ENCODE measurements around the gene TRPV3. TPM values are rescaled to one million over a fixed set of nuclear protein-coding genes. Genes with fewer than 3 reads are reported as not detected.

The TRPV3 gene
- total RNA-seq, 1 experiment from 2014 or later: 0.13 TPM

GRCh38 chr17:3602499-3602898 is 44.9 kb upstream of the TRPV3 start:
- Histone ChIP-seq H3K4me3 (ENCODE audit: low read depth, low read length, poor library complexity, severe bottlenecking) (no peak overlapping the region), H3K36me3 (ENCODE audit: insufficient read depth, low read length, poor library complexity, severe bottlenecking) (no peaks in the 10 kb centered on the region), H3K27me3 (replicated peaks; ENCODE audit: insufficient read depth, low read depth, low read length, poor library complexity) (no peaks in the 10 kb centered on the region), H3K4me1 (ENCODE audit: insufficient read depth, low read length, poor library complexity, severe bottlenecking) (no peaks in the 10 kb centered on the region), H3K9me3 (ENCODE audit: low read depth, low read length, poor library complexity, severe bottlenecking) (no peaks in the 10 kb centered on the region), H3K27ac (ENCODE audit: low read depth, low read length, poor library complexity, severe bottlenecking) (no peak overlapping the region)
- ChIA-PET CTCF (interaction anchor here (0.8 kb wide), 1 partner anchor 11 kb away, joined by 6 read pairs; no protein-coding TSS in a partner anchor), POLR2A (ENCODE audit: low non-redundant PET) (no interaction called here)
- TF ChIP-seq EZH2 (IDR thresholded peaks at IDR 0.05; ENCODE audit: borderline replicate concordance, low read depth, low read length, poor library complexity, severe bottlenecking) (no peak), CTCF (conservative IDR thresholded peaks at IDR 0.05; ENCODE audit: low read depth, low read length) (peak; percentile 61)
- intact Hi-C loops (cut with micrococcal nuclease; ENCODE audit: unreplicated experiment): no loop called here
- DNase-seq (ENCODE audit: low spot score): peak; percentile 50
- BruUV-seq (replicated peaks): no TSS peak

DNA sequence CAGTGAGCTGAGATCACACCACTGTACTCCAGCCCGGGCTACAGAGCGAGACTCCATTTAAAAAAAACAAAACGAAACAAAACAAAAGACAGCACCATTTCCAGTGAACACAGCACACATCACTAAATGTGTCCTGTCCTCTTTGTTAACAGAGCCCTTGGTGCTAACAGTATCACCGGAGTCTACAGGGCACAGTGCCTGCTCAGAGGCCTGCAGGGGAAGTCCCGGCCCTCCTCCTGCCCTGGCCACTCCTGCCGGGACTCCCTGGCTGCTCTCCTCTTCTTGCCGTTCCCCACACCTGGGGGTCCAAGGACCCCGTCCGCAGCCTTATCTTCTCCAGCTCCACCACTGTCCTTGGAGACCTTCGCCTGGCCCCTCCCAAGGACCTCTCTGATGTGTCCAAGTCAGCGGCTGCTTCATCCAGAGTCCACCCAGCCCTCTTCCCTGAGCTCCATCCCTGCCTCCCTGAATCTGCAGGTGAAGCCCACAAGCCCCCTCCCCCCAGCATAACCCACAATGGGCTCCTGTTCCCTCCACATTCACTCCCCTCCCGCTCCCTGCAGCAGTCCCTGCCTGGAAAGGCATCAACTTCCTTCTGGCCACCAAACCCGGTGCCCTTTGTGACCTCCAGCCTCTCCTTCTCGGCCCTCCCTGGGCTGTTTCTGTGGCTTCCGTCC is 43.1 kb upstream of the TRPV3 start:
- no peak for DNase-seq (ENCODE audit: low spot score)
- no TSS peak for BruUV-seq (replicated peaks)
- H3K9me3 ChIP-seq (ENCODE audit: low read depth, low read length, poor library complexity, severe bottlenecking): no peaks in the 10 kb centered on the region
- no peaks in the 10 kb centered on the region for H3K36me3 ChIP-seq (ENCODE audit: insufficient read depth, low read length, poor library complexity, severe bottlenecking)
- no peaks in the 10 kb centered on the region for H3K27me3 ChIP-seq (replicated peaks; ENCODE audit: insufficient read depth, low read depth, low read length, poor library complexity)
- ChIA-PET POLR2A (ENCODE audit: low non-redundant PET) (no interaction called here), CTCF (no interaction called here)
- no peak overlapping the region for H3K27ac ChIP-seq (ENCODE audit: low read depth, low read length, poor library complexity, severe bottlenecking)
- no peaks in the 10 kb centered on the region for H3K4me1 ChIP-seq (ENCODE audit: insufficient read depth, low read length, poor library complexity, severe bottlenecking)
- intact Hi-C loops (cut with micrococcal nuclease; ENCODE audit: unreplicated experiment): no loop called here
- no peak overlapping the region for H3K4me3 ChIP-seq (ENCODE audit: low read depth, low read length, poor library complexity, severe bottlenecking)
- no peak for TF ChIP-seq CTCF (conservative IDR thresholded peaks at IDR 0.05; ENCODE audit: low read depth, low read length)
- no peak for TF ChIP-seq EZH2 (IDR thresholded peaks at IDR 0.05; ENCODE audit: borderline replicate concordance, low read depth, low read length, poor library complexity, severe bottlenecking)

- H3K27me3 ChIP-seq (replicated peaks; ENCODE audit: insufficient read depth, low read depth, low read length, poor library complexity): no peaks in the 10 kb centered on the region
- intact Hi-C loops (cut with micrococcal nuclease; ENCODE audit: unreplicated experiment): no loop called here
- no peaks in the 10 kb centered on the region for H3K9me3 ChIP-seq (ENCODE audit: low read depth, low read length, poor library complexity, severe bottlenecking)
- no peak for DNase-seq (ENCODE audit: low spot score)
- ChIA-PET CTCF (no interaction called here), POLR2A (ENCODE audit: low non-redundant PET) (no interaction called here)
- H3K36me3 ChIP-seq (ENCODE audit: insufficient read depth, low read length, poor library complexity, severe bottlenecking): no peaks in the 10 kb centered on the region
- H3K27ac ChIP-seq (ENCODE audit: low read depth, low read length, poor library complexity, severe bottlenecking): no peak overlapping the region
- H3K4me1 ChIP-seq (ENCODE audit: insufficient read depth, low read length, poor library complexity, severe bottlenecking): no peaks in the 10 kb centered on the region
- TF ChIP-seq EZH2 (IDR thresholded peaks at IDR 0.05; ENCODE audit: borderline replicate concordance, low read depth, low read length, poor library complexity, severe bottlenecking) (no peak), CTCF (conservative IDR thresholded peaks at IDR 0.05; ENCODE audit: low read depth, low read length) (no peak)
- no peak overlapping the region for H3K4me3 ChIP-seq (ENCODE audit: low read depth, low read length, poor library complexity, severe bottlenecking)
- BruUV-seq (replicated peaks): no TSS peak
These were observed 40.5 kb upstream of the TRPV3 start for GRCh38 chr17:3598078-3598477.
